BE2C (cell line): Measurements from ENCODE around the gene OPRD1.
"Not testable (repeated sequence)": the region's sequence is repeated elsewhere in the genome, so short reads cannot be mapped to it uniquely, and the experiment has no call there.

Experiments
- DNase-seq: peaks from one replicate; pipeline ENCODE4 v3.0.0-alpha.2; 2020
- H3K27me3 ChIP-seq: fragments of 250-450 bp; sonication (Bioruptor Pico); 2 replicates; pipeline ENCODE4 v1.5.1; 2020; ENCODE audit warnings: mild to moderate bottlenecking
- H3K36me3 ChIP-seq: fragments of 250-450 bp; sonication (Bioruptor Pico); 2 replicates; pipeline ENCODE4 v1.5.1; 2020; ENCODE audit warnings: mild to moderate bottlenecking
- H3K4me1 ChIP-seq: fragments of 250-450 bp; sonication (Bioruptor Pico); 2 replicates; pipeline ENCODE4 v1.5.1; 2020
- H3K4me3 ChIP-seq: 2 replicates; pipeline ENCODE4 v1.5.1; 2011; ENCODE audit warnings: low read depth, low read length
- H3K9me3 ChIP-seq: fragments of 250-450 bp; sonication (Bioruptor Pico); 2 replicates; pipeline ENCODE4 v1.5.1; 2020
- TF ChIP-seq, protein P1 (sequence below): IDR thresholded peaks from 2 replicates; pipeline ENCODE4 v1.5.1; 2012; ENCODE audit warnings: mild to moderate bottlenecking, low read depth, low read length

OPRD1 gene

DNA sequence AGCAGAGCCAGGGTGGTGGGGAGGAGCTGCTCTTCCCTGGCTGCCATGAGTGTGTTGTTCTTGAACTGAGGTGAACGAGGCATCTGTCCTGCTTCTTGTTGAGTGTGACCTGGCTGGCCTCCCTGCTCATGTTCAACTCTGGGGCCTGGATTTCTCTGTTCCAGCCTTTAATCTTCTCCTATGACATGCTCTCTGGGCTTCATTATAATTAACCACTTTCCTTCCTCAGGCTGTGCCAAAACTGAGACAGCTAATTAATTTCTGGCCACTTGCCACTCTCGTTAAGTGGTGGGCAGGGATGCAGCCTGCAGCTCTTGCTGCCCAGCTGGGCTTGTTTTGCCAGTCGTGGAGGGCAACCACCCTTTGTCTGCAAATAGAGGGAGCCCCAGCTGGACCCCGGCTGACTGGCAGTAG is 23.3 kb downstream of the OPRD1 start:
- Histone ChIP-seq H3K9me3 (no peaks in the 10 kb centered on the region), H3K27me3 (no peaks in the 10 kb centered on the region), H3K36me3 (peaks cover 4% of the 10 kb centered on the region; the same call in 1 of the 2 replicates), H3K4me1 (peaks cover 32% of the 10 kb centered on the region), H3K4me3 (no peak overlapping the region)
- TF ChIP-seq, protein P1, sequence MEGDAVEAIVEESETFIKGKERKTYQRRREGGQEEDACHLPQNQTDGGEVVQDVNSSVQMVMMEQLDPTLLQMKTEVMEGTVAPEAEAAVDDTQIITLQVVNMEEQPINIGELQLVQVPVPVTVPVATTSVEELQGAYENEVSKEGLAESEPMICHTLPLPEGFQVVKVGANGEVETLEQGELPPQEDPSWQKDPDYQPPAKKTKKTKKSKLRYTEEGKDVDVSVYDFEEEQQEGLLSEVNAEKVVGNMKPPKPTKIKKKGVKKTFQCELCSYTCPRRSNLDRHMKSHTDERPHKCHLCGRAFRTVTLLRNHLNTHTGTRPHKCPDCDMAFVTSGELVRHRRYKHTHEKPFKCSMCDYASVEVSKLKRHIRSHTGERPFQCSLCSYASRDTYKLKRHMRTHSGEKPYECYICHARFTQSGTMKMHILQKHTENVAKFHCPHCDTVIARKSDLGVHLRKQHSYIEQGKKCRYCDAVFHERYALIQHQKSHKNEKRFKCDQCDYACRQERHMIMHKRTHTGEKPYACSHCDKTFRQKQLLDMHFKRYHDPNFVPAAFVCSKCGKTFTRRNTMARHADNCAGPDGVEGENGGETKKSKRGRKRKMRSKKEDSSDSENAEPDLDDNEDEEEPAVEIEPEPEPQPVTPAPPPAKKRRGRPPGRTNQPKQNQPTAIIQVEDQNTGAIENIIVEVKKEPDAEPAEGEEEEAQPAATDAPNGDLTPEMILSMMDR: no peak
- DNase-seq: peak; percentile 64

DNA sequence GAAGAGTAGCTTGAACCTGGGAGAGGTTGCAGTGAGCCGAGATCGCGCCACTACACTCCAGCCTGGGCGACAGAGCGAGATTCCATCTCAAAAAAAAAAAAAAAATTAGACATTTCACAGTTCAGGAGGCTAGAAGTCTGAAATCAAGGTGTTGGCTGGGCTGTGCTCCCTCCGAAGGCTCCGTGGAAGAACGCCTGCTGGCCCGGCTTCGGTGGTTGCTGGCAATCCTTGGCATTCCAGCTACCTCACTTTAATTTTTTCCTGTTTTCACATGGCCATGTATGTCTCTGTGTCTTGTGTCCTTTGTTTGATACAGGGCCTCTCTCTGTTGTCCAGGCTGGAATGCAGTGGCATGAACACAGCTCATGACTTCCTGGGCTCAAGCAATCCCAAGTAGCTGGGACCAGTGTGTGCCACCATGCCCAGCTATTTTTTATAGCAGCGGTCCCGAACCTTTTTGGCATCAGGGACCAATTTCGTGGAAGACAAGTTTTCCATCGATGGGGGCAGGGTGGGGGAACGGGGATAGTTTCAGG is 24.5 kb downstream of the OPRD1 start:
- Histone ChIP-seq H3K27me3 (no peaks in the 10 kb centered on the region), H3K4me3 (no peak overlapping the region), H3K4me1 (peaks cover 24% of the 10 kb centered on the region), H3K9me3 (no peaks in the 10 kb centered on the region), H3K36me3 (peaks cover 4% of the 10 kb centered on the region; the same call in 1 of the 2 replicates)
- no peak for DNase-seq
- TF ChIP-seq, protein P1: no peak

DNA sequence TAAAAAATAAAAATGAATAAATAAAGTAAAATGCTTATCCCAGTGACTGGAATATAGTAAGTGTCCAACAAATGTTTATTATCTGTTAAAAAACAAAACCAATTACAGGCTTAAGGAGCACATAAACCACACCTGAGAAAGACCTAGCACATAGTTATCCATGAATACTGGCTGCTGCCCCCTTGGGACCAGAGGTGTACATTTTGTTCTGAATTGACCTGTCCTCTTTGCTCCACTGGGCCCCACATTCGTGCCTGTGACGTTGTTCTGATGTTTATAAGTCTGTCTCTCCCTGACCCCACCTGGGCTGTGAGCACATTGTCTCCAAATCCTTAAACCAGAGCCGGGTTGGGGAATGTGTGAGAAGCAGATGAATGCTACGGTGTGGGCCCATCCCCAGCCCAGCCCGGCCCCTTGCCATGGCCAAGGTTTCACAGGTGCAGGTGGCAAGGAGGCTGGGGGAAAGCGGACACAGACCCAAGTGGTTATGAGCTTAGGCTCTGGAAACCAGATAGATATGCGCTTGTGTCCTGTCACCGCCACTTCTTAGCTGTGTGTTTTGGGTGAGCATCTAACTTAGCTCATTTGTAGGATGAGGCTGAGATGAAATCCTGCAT is 29.1 kb downstream of the OPRD1 start:
- Histone ChIP-seq H3K4me3 (no peak overlapping the region), H3K4me1 (peaks cover 2% of the 10 kb centered on the region; the same call in 1 of the 2 replicates), H3K36me3 (no peaks in the 10 kb centered on the region), H3K9me3 (no peaks in the 10 kb centered on the region), H3K27me3 (no peaks in the 10 kb centered on the region)
- DNase-seq: no peak
- TF ChIP-seq, protein P1: no peak

DNA sequence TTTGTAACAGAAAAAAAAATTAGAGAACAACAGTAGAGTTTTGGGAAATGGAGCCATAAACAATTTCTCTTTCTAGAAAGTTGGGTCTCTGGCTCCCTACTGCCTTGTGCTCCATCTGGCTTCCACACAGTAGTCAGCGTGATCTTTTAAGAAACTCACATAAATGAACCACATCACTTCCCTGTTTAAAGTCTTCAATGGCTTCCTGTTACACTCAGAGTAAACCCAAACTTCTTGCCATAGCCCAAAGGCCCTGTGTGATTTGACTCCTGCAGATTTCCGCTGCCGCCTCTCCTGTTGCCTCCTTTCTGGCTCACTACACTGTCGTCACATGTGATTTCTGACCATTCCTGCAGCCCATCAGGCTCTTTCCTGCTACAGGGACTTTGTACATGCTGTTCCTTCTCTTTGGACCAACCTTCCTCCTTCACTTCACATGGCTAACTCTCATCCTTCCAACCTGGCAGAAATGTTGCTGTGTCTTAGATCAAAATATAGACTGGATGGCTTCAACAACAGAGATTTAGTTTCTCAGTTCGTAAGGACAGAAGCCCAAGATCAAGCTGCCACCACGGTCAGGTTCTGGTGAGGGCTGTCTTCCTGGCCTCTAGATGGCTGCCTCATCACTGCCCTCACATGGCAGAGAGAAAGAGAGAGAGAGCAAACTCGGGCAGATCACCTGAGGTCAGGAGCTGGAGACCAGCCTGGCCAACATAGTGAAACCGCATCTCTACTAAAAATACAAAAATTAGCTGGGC is 34.0 kb downstream of the OPRD1 start:
- Histone ChIP-seq H3K4me1 (peaks cover 3% of the 10 kb centered on the region; the same call in 1 of the 2 replicates), H3K4me3 (no peak overlapping the region), H3K9me3 (no peaks in the 10 kb centered on the region), H3K36me3 (no peaks in the 10 kb centered on the region), H3K27me3 (no peaks in the 10 kb centered on the region)
- TF ChIP-seq, protein P1: peak; percentile 44
- DNase-seq: peak; percentile 33

DNA sequence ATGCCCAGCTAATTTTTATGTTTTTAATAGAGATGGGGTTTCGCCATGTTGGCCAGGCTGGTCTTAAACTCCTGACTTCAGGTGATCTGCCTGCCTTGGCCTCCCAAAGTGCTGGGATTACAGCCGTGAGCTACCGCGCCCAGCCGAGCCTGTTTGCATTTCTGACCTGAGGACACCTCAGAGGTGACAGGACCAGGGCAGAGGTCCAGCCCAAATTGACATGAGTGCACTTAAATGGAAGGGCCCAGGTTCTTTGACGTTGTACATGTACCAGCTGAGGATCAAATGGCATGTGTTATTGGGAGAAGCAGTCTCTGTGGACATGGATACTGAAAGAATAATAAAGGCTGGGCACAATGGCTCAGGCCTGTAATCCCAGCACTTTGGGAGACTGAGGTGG is 35.2 kb downstream of the OPRD1 start:
- not testable (repeated sequence) for DNase-seq, H3K4me1 ChIP-seq, H3K27me3 ChIP-seq, H3K4me3 ChIP-seq, H3K36me3 ChIP-seq, H3K9me3 ChIP-seq

DNA sequence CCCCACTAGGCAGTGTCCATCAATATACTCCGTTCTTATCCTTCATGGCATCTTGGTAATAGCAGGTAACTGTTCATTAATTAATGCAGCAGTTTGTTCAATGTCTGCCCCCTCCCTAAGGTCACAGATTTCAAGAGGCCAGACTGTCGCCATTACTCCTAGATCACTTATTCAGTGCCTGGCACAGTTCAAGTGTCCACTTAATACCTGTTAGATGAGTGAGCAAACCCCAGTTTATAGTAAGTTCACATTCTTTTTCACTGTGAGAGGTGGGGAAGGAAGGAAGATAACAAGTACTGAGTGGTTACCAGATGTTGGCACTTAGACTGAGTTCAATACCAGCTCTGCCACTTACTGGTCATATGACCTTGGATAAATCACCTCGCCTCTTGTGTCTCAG is 36.4 kb downstream of the OPRD1 start:
- DNase-seq: no peak
- Histone ChIP-seq H3K9me3 (no peaks in the 10 kb centered on the region), H3K4me3 (no peak overlapping the region), H3K27me3 (no peaks in the 10 kb centered on the region), H3K4me1 (peaks cover 3% of the 10 kb centered on the region; the same call in 1 of the 2 replicates), H3K36me3 (no peaks in the 10 kb centered on the region)
- TF ChIP-seq, protein P1: no peak
